Raji (cell line): ENCODE data around the gene EFS.

Experiments
- POLR2A ChIP-seq: IDR thresholded peaks from 2 replicates; pipeline ENCODE4 v1.6.1; 2011; ENCODE audit warnings: low read depth, low read length, control low read depth; ENCODE audit not compliant: insufficient read depth

EFS gene

DNA sequence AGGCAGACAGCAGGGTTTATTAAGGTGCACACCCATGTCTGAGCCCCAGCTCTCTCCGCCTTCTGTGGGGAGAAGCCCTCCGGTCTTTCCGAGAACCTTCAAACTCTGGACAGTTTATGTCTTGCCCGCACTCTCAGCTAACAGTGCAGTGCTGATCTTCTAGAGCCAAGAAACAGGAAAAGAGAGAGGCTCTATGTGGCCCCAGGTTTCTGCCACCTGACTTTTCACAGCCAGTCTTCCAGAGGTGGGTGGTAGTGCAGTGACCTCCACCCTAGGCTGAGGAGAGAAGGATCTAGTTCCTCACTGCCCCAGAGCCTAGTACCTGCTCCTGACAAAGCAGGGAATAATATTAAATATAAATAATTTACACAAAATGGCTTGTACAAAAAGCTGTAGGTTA, 8.3 kb downstream of the EFS start:
- no peak for TF ChIP-seq POLR2A

DNA sequence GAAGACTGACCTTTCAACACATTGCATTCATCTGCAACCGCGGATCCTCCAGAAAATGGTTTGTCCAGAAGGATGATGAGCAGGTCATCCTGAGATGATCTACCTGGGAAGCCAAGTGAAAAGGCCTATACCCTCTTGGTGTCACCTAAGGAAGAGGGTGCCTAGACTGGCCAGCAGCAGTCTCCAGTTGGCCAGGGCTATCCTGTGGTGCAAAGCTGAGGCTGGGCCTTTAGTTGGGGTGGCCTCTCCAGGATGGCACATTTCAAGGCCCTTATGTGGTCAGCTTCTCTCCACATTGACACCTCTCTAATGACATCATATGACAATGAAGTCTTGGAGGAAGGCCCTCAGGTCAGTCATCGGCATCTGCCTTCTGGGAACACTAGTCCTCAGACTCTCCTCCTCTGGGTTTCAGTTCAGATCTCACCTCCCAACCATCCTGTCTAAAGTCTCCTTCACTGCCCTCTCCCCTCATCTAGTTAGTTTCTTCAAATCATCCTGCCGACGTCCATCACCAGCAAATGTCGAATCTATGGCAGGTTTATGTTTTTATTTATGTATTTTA, 9.0 kb downstream of the EFS start:
- TF ChIP-seq POLR2A = no peak

DNA sequence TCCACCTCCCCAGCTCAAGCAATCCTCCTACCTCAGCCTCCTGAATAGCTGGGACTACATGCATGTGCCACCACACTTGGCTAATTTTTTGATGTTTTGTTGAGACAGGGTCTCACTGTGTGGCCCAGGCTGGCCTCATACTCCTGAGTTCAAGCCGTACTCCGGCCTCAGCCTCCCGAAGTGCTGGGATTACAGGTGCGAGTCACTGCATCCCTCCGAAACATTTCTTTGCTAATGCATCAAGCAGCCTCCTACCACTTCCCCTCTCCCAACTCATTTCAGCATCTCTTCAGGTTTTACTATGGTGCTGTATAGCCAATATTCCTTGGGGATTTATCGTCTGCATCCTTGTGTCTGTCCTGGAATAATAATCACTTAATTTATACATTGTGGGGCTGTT, 10.0 kb downstream of the EFS start:
- no peak for TF ChIP-seq POLR2A

DNA sequence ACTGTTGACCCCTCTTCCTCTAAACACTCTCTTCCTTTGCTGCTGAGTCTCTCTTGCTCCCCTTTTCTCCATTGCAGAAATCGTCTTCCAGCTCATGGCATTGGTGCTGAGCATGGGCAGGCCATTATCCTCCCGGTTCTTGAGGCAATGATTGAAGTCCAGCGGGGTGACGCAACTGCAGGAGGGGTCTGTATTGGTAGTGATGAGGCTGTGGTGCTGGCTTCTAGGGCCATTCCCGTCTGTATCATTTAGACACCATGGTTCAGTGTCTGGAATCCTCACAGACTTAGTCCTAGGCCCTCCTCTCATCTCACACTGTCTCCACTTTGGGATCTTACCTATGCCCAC, 11.6 kb downstream of the EFS start:
- TF ChIP-seq POLR2A = no peak

DNA sequence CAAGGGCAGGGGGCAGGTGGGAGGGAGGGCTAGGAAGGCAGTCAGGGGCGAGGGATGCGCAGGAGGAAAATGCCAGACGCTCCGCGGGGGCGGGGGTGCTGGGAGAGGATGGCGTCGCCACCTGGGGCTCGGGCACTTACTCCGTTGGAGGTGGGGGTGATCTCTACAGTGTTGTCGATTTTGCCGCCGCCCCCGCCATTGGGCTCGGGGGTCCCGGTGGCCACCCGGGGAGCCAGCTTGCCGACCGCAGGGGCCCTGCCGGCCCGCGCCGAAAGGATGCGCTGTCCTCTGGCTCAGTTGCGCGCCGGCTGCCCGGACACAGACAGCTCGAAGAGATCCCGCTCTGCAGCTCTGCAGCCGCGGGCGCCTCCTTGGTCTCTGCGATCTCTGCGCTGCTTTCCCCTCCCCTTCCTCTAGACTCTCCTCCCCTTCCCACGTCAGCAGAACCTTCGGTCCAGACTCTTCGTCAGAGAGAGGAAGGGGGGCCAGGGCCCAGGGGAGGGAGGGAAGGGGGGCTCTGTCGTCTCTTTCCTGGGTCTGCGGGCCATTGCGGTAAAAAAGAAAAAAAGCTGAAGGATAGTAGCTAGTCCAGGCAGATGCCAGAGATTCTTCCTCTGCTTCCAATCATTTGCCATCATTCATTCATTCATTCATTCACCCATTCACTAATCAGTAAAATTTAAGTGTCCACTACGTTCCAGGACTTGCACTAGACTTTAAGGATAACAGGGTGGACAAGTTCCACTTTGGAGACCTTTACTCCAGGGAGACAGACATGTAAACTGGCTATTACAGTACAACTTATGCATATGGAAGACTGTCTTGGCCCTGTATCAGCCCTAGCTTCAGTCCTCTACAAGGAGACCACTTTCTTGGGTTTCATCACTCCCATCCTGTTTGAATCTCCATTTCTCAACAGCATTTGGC, 12.2 kb downstream of the EFS start, which contains the start of gene SLC22A17:
TSS of gene SLC22A17 (minus strand) at position 382 of the 927 bp plus-strand sequence.
- TF ChIP-seq POLR2A = no peak

DNA sequence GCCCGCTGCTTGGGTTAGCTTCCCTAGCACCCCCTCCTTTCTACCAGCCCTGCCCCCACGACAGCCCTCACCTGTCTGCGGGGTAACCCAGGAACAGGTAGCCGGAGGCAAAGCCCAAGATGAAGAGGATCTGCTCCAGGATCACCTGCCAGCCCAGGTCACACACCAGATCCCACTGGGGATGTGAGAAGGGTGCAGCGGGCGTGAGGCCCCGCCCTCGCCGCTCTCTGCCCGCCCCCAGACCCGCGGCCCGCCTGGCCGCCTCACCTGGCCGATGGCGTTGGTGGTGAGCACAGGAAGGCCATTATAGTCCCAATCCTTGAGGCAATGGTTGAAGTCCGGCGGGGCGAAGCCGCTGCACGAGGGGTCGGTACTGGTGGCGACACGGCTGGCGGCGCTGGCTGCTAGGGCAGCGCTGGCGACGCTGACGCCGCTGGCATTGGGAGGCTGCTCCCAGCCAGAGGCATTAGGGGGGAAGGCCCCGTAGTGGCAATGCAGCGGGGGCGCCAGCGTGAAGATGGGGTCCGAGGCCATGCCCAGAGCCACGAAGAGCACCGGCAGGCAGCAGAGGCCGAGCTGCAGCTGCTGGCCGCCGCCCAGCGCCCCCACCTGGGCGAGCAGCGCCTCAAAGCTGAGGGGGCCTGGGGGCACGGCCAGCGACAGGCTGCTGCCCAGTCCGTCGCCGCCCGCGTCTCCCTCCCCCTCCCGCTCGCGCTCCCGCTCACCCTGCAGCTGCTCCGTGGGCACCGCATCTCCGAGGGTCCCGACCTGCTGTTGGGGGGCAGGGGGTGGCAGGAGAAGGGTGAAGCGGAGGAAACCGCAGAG, 13.1 kb downstream of the EFS start:
- no peak for TF ChIP-seq POLR2A

DNA sequence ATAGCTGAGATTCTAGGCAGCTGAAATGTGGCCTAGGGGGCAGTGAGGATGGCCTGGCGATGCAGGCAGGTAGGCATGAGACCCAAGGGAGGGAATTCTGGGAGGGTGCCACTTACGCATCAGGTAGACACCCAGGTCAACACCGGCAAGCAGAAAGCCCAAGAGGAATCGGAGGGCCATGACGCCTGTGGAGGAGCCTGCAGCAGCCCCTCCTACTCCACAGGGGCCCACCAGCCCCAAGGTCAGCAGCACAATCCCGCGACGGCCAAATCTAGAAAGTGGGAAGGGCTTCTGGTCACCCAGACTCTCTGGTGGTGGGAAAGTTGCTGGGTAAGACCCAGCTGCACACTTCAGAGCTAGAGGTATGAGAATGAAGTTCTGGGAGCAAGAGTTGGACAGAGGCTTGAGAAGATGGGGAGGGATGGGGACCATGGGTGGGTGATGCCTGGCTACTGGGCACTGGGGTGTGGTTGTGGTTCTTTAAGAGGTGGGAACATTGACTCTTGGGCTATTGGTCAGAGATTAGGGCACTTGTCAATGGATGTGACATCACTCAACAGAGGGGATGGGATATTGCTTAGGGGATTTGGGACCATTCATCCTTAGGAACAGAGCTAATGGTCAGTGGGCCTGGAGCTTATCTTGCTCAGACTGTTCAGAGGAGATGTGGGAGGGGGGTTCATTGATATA, 15.7 kb downstream of the EFS start:
- TF ChIP-seq POLR2A = no peak

DNA sequence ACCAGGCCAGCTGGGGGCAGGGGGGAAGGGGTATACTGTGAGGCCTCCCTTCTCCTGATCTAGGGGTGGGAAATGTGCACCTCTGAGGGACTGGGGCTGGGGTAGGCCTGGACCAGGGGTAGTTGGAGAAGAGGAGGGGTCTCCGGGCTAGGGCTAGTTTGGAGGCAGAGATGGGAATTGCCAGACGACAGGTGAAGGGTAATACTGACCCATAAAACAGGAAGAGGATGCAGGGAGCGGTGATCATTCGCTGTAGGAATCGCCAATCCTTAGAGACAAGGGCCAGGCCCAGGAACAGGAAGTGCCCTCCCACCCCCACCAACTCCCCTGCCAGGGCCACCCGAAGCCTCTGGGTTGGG, 16.7 kb downstream of the EFS start:
- TF ChIP-seq POLR2A = no peak

DNA sequence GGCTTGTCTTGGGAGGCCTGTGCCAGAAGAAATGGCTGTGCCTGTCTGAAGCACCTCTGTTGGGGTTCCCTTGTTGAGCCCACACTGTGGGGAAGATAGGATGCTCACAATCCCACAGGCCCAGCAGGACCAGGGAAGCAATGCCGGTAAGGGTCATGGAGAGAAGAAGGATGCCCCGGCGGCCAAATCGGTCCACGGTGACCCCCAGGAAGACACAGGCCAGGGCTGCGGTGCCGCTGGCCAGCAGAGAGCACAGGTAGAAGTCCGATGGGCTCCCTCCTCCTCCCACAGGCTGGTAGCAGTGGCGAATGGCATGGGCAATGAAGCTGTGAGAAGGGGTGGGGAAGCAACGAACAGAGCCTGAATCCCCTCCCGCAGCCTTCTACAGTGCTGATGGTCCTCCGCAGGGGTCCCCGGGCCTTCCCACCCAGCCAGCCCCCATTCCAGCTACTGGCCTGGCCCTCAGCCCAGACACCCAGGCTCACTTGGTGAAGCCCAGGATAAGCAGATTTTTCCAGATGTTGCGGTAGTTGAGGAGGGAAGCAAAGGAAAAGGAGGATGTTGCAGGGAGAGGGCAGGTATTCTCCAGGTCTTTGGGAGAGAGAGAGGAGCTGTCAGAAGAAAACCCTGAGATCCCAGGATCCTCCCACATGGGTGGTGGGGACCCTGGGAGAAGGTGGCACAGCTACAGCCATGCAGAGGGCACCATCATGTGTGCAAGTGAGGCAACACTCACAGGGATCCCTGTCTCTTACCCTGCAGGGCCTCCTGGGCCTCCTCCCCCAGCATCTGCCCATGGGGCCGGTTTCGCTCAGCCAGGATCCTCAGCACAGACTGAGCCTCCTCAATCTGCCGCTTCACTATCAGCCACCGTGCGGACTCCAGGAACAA, 17.3 kb downstream of the EFS start:
- TF ChIP-seq POLR2A = no peak

DNA sequence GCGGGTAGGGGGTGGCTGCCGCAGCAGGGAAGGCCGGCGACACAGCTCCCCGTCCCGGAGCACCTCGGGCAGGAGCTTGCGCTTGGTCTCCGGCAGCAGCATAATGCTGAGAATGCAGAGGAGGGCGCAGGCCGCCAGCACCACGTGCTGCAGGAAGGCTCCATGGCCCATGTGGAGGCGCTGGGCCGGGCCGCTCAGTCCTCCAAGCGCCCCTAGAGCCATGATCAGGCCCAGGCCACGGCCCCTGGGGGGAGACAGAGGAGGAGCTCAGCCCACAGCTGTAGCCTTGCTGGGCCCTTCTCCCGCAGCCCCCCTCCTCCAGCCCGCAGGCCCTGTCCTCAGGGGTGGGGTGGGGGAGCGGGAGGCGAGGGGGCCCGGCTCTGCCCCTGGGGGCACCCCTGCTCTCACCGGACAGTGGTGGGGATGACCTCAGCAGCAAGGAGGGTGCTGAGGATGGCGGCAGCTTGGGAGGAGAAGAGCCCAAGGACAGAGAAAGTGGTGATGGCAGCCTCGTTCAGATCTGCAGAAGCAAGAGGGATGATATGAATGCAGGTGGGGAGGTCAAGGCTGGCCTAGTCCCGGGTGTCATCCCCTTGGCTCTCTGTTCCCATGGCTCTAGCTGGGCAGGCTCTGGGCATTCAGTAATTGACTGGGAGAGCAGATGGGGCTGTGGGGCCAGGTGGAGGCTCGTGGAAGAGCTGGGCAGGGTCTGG, 18.1 kb downstream of the EFS start:
- TF ChIP-seq POLR2A = no peak

DNA sequence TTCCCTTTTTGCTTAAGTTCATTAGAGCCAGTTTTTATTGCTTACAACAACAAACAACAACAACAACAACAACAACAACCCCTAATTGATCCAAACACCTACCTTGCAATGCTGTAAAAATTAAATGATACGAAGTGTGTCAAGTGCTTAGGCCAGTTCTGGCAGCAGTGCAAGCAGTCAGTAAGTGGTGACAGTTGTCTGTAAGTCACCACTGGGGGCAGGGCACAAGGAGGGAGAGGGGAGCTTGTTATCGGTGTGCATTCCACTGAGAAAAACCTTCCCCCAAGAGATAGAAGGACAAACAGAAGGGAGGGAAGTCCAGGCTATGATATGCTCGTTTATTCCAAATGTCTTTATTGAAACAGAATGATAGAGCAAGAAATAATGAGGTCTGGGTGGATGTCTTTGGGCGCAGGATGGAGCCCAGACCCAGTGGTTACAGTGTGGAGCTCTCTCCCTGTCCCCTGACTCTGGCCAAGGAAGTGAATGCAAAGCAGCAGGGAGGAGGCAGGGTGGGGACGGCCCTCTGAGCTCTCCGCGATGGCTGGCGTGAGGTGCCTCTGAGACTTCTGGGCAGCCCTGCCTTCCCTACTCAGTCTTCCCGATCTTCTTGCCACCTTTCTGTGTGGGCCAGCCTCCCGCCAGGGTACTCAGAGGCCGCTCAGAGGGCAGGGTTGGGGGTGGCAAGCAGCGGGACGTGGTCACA, 18.8 kb downstream of the EFS start:
- TF ChIP-seq POLR2A = no peak

DNA sequence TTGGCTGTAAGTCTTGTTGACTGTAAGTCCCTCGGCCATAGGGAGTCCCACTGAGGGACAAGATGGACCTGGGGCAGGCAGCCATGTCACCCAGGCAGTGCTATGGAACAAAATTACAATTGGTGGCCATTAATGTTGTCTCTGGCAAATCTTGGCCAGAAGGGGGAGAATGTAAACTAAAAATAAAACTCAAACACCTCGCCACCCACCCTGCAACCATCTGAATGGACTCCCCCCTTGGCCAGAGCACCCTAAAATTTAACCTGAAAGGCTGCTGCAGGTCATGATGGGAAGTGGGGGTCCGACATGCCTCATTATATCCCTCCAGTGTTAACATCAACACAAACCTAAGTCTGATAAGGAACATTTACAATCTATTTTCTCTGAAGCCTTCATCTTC, 20.5 kb downstream of the EFS start:
- TF ChIP-seq POLR2A = no peak
